Upper lobe of left lung (tissue), 6 donors: Measurements from ENCODE around the gene TJP2. TPM values are rescaled to one million over a fixed set of nuclear protein-coding genes. Genes with fewer than 3 reads are reported as not detected.

ENCODE experiments used
- ATAC-seq, 2 donors: fragments of 200-7000 bp; cut with Tn5 transposase; one replicate each; pipeline ENCODE4 v1.9.1; 2022; ENCODE audit warnings: mild to moderate bottlenecking in 2 of 2, moderate library complexity in 2 of 2; ENCODE audit not compliant: low FRiP score in 2 of 2
- DNase-seq, 2 donors: peaks; one replicate each; pipeline ENCODE4 v3.0.0-alpha.2; 2019 to 2020
- H3K27ac ChIP-seq, 4 donors: fragments of 200-600 bp; sonication (generic); one replicate each; pipeline ENCODE4 v1.5.1; 2016 to 2019
- H3K27me3 ChIP-seq, 4 donors: fragments of 200-600 bp; sonication (generic); one replicate each; pipeline ENCODE4 v1.5.1; 2017 to 2019
- H3K36me3 ChIP-seq, 4 donors: fragments of 200-600 bp; sonication (generic); one replicate each; pipeline ENCODE4 v1.5.1; 2016 to 2019
- H3K4me1 ChIP-seq, 4 donors: fragments of 200-600 bp; sonication (generic); one replicate each; pipeline ENCODE4 v1.5.1; 2018 to 2019
- H3K4me3 ChIP-seq, 4 donors: fragments of 200-600 bp; sonication (generic); one replicate each; pipeline ENCODE4 v1.5.1; 2017 to 2019; ENCODE audit warnings: mild to moderate bottlenecking in 2 of 4, moderate library complexity in 1 of 4
- H3K9me3 ChIP-seq, 4 donors: fragments of 200-600 bp; sonication (generic); one replicate each; pipeline ENCODE4 v1.5.1; 2018 to 2019
- EP300 ChIP-seq, 4 donors: sonication (generic); formaldehyde crosslinking; IDR thresholded peaks; one replicate each; pipeline ENCODE4 v1.5.1; 2017; ENCODE audit warnings: antibody characterized with exemption in 4 of 4, control low read depth in 2 of 4
- POLR2A ChIP-seq, 4 donors: fragments of 450-650 bp; IDR thresholded peaks; one replicate each; pipeline ENCODE4 v1.5.1; 2016 to 2017; ENCODE audit warnings: antibody characterized with exemption in 4 of 4, mild to moderate bottlenecking in 2 of 4
- POLR2AphosphoS5 ChIP-seq, 2 donors: sonication (generic); formaldehyde crosslinking; IDR thresholded peaks; one replicate each; pipeline ENCODE4 v1.5.1; 2017; ENCODE audit warnings: antibody characterized with exemption in 2 of 2
- WGBS, 2 donors: methylation state at CpG; one replicate each; pipeline ENCODE4 v1.1.5; 2017 to 2018; 5-methylcytosine and 5-hydroxymethylcytosine counted together
- total RNA-seq, 6 donors: library from RNA; depleted of rRNA in 4 of 6; stranded (reverse); fragments of >200 nt in 4 of 6; gene quantifications; one replicate each; pipeline versions ENCODE4 v1.1.0 to v1.2.1, GENCODE V29; 2016 to 2021
- TF ChIP-seq, protein P1 (sequence below), 6 experiments: fragments of 450-650 bp in 4 of 6; fragments of 200-600 bp in 2 of 6; sonication (generic) in 2 of 6; IDR thresholded peaks; one replicate each; pipeline ENCODE4 v1.5.1; 2016 to 2019; ENCODE audit warnings: antibody characterized with exemption in 6 of 6
- donor health status: DM: no; HTN: no; CAD: no; lungs with moderate emphysema.
- donor health status: DM: no; HTN: yes; CAD: no; lungs with severe emphysema.

Gene TJP2
- total RNA-seq, 6 donors from 2014 or later, result 98.3 to 270 (median 185) TPM

GRCh38 chr9:69323861-69324260 is 149.8 kb downstream of the TJP2 start:
- H3K27me3 ChIP-seq, result no peaks in the 10 kb centered on the region
- no peak for DNase-seq
- ATAC-seq, result no peak
- peak overlapping the region in 1 of 4 donors; percentile 79 for H3K27ac ChIP-seq
- H3K36me3 ChIP-seq, result no peaks in the 10 kb centered on the region
- no peaks in the 10 kb centered on the region for H3K9me3 ChIP-seq
- H3K4me1 ChIP-seq, result peaks cover 0 to 20% (median 8%) of the 10 kb centered on the region in 4 donors
- WGBS, 2 donors, result 54 to 74% methylated on average over 2 of the region's 2 CpGs
- TF ChIP-seq, protein P1, sequence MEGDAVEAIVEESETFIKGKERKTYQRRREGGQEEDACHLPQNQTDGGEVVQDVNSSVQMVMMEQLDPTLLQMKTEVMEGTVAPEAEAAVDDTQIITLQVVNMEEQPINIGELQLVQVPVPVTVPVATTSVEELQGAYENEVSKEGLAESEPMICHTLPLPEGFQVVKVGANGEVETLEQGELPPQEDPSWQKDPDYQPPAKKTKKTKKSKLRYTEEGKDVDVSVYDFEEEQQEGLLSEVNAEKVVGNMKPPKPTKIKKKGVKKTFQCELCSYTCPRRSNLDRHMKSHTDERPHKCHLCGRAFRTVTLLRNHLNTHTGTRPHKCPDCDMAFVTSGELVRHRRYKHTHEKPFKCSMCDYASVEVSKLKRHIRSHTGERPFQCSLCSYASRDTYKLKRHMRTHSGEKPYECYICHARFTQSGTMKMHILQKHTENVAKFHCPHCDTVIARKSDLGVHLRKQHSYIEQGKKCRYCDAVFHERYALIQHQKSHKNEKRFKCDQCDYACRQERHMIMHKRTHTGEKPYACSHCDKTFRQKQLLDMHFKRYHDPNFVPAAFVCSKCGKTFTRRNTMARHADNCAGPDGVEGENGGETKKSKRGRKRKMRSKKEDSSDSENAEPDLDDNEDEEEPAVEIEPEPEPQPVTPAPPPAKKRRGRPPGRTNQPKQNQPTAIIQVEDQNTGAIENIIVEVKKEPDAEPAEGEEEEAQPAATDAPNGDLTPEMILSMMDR (IDR thresholded peaks at IDR 0.05), result no peak
- TF ChIP-seq EP300 (IDR thresholded peaks at IDR 0.05) (no peak), POLR2A (IDR thresholded peaks at IDR 0.05) (no peak), POLR2AphosphoS5 (IDR thresholded peaks at IDR 0.05) (no peak)
- H3K4me3 ChIP-seq, result peak overlapping the region in 2 of 4 donors; percentile 61 to 69

Other genes with a start within 250 kb of the TJP2 start
- not detected for gene PRKACG, start 160.2 kb upstream of the TJP2 start, total RNA-seq
- gene FXN, start 138.5 kb upstream of the TJP2 start, total RNA-seq, result 10 to 100 TPM in 2 of 6 donors, 1 to 10 TPM in 4; 1.8 to 16.5 (median 9.0) TPM
- 10 to 100 TPM; 28.5 to 49.2 (median 38.2) TPM for gene ENTREP1, start 150.9 kb downstream of the TJP2 start, total RNA-seq